Heart right ventricle (tissue), 16 donors: Measurements from ENCODE around the gene RXRA. TPM values are rescaled to one million over a fixed set of nuclear protein-coding genes. Genes with fewer than 3 reads are reported as not detected.
"Not testable (repeated sequence)": the region's sequence is repeated elsewhere in the genome, so short reads cannot be mapped to it uniquely, and the experiment has no call there.

ENCODE experiments used
- ATAC-seq, 8 donors: fragments of 200-7000 bp; cut with Tn5 transposase; one replicate each; pipeline ENCODE4 v1.9.1; 2020; ENCODE audit warnings: mild to moderate bottlenecking in 8 of 8, moderate library complexity in 8 of 8, moderate number of reproducible peaks in 1 of 8
- DNase-seq, 2 donors: peaks; one replicate each; pipeline ENCODE4 v3.0.0-alpha.2; 2020
- H3K27ac ChIP-seq, 10 donors: fragments of 200-600 bp; sonication (generic) in 2 of 10; one replicate each; pipeline versions ENCODE4 v1.5.0 to v1.8.0; 2020 to 2022; ENCODE audit warnings: mild to moderate bottlenecking in 3 of 10
- H3K27me3 ChIP-seq, 7 donors: fragments of 200-600 bp; one replicate each; pipeline ENCODE4 v1.8.0; 2021 to 2022; ENCODE audit warnings: mild to moderate bottlenecking in 2 of 7
- H3K36me3 ChIP-seq, 9 donors: fragments of 200-600 bp; sonication (generic) in 1 of 9; one replicate each; pipeline versions ENCODE4 v1.5.0 to v1.8.0; 2020 to 2022; ENCODE audit warnings: mild to moderate bottlenecking in 2 of 9
- H3K4me1 ChIP-seq, 9 donors: fragments of 200-600 bp; sonication (generic) in 1 of 9; one replicate each; pipeline versions ENCODE4 v1.5.0 to v1.8.0; 2020 to 2022; ENCODE audit warnings: mild to moderate bottlenecking in 4 of 9
- H3K4me3 ChIP-seq, 10 donors: fragments of 200-600 bp; sonication (generic) in 2 of 10; one replicate each; pipeline versions ENCODE4 v1.5.0 to v1.8.0; 2020 to 2022; ENCODE audit warnings: mild to moderate bottlenecking in 7 of 10, moderate library complexity in 2 of 10
- H3K9me3 ChIP-seq, 11 donors: fragments of 200-600 bp in 10 of 11; sonication (generic) in 2 of 11; one replicate each; pipeline versions ENCODE4 v1.5.0 to v1.8.0; 2013 to 2022; ENCODE audit warnings: mild to moderate bottlenecking in 2 of 11, control low read depth in 1 of 11, moderate library complexity in 1 of 11
- WGBS, 2 donors: extraction: QIAGEN DNeasy Blood & Tissue Kit; methylation state at CpG; one replicate each; pipeline ENCODE4 v1.1.7; 2013; ENCODE audit warnings: inconsistent platforms in 1 of 2; 5-methylcytosine and 5-hydroxymethylcytosine counted together
- intact Hi-C, 10 donors: fragments of 100-400 bp; cut with DNase I; formaldehyde crosslinking; loops; one replicate each; pipeline versions ENCODE4 v1.11.1 to v1.14.2; 2022
- polyA plus RNA-seq, 2 donors: library from polyadenylated mRNA; stranded (reverse); fragments of 200-250 nt; gene quantifications; one replicate each; pipeline ENCODE4 v1.2.3, GENCODE V29; 2013
- total RNA-seq, 10 donors: library from RNA; stranded (reverse); fragmentation: NEBNext Ultra II Directional in 3 of 10; extraction: Animal tissue kit (Norgen Biotek cat#: 25700) in 3 of 10; gene quantifications; one replicate each; pipeline versions ENCODE4 v1.2.1 to v1.2.4, GENCODE V29; 2021 to 2023
- TF ChIP-seq, protein P1 (sequence below), 9 donors: fragments of 200-600 bp; sonication (generic) in 2 of 9; IDR thresholded peaks; one replicate each; pipeline versions ENCODE4 v1.5.0 to v1.8.0; 2021 to 2022; ENCODE audit warnings: antibody characterized with exemption in 9 of 9, mild to moderate bottlenecking in 5 of 9, moderate library complexity in 1 of 9
- donor health status: Arrhythmogenic right ventricular cardiomyopathy.
- donor health status: ischemic (EF 13 %, LVEDD 7.1; RV severe dilation, severe dysfunction).
- donor health status: healthy with polysubstance abuse.
- donor health status: DM: no; HTN: yes; CAD: no.
- donor health status: DM: no; HTN: no; CAD: no.
- donor health status: ischemic (EF 25% LVEDD 6.9; RV normal size, moderate dysfunction).
- donor health status: ischemic (EF 25% LVEDD 5.7; RV mildly dilated, moderate dysfunction).
- donor health status: healthy.
- donor health status: DM: yes; HTN: yes; CAD: no.
- donor health status: Ischemic cardiomyopathy.
- donor health status: ischemic (EF 35%, LVEDD 5.7; RV mildly dilated, moderate dysfunction).
- donor health status: nonischemic (EF 11% LVEDD 7.7; RV severe dilation, severe dysfunction).
- donor health status: DM: yes; HTN: yes; CAD: no.
- donor health status: PGD.
- donor health status: ischemic (EF 29% LVEDD 5.4; RV normal size, mild dysfunction).
- donor health status: nonischemic (EF 23%, LVEDD 6.1; RV moderate dilation, normal function).

The RXRA gene
- total and polyA plus RNA-seq, 12 donors = 22.6 to 92.3 (median 42.0) TPM

- H3K4me3 ChIP-seq = no peak overlapping the region
- DNase-seq (no peak), ATAC-seq (no peak)
- 76 to 80% methylated on average over 11 of the region's 11 CpGs for WGBS, 2 donors
- no peaks in the 10 kb centered on the region for H3K36me3 ChIP-seq
- H3K27me3 ChIP-seq = no peaks in the 10 kb centered on the region
- peaks cover 0 to 4% (median 0%) of the 10 kb centered on the region in 9 donors for H3K4me1 ChIP-seq
- TF ChIP-seq, protein P1, sequence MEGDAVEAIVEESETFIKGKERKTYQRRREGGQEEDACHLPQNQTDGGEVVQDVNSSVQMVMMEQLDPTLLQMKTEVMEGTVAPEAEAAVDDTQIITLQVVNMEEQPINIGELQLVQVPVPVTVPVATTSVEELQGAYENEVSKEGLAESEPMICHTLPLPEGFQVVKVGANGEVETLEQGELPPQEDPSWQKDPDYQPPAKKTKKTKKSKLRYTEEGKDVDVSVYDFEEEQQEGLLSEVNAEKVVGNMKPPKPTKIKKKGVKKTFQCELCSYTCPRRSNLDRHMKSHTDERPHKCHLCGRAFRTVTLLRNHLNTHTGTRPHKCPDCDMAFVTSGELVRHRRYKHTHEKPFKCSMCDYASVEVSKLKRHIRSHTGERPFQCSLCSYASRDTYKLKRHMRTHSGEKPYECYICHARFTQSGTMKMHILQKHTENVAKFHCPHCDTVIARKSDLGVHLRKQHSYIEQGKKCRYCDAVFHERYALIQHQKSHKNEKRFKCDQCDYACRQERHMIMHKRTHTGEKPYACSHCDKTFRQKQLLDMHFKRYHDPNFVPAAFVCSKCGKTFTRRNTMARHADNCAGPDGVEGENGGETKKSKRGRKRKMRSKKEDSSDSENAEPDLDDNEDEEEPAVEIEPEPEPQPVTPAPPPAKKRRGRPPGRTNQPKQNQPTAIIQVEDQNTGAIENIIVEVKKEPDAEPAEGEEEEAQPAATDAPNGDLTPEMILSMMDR (IDR thresholded peaks at IDR 0.05) = no peak
- no peak overlapping the region for H3K27ac ChIP-seq
- H3K9me3 ChIP-seq = no peaks in the 10 kb centered on the region
- intact Hi-C loops = no loop called here
Measured at GRCh38 chr9:134304690-134305089, 21.6 kb upstream of the RXRA start.

DNA sequence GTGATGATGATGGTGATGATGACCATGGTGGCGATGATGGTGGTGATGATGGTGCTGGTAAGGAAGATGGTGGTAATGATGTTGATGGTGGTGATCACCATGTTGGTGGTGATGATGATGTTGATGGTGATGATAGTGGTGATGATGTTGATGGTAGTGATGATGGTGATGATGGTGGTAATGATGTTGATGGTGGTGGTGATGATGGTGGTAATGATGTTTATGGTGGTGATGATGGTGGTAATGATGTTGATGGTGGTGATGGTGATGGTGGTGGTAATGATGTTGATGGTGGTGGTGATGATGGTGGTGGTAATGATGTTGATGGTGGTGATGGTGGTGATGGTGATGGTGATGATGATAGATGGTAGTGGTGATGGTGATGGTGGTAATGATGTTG, 20.7 kb upstream of the RXRA start:
- TF ChIP-seq, protein P1 (IDR thresholded peaks at IDR 0.05) = no peak
- 94 to 97% methylated on average over 1 of the region's 1 CpG for WGBS, 2 donors
- ATAC-seq (no peak), DNase-seq (no peak)
- Histone ChIP-seq H3K36me3 (no peaks in the 10 kb centered on the region), H3K27ac (no peak overlapping the region), H3K4me1 (peaks cover 0 to 4% (median 0%) of the 10 kb centered on the region in 9 donors), H3K27me3 (no peaks in the 10 kb centered on the region), H3K9me3 (no peaks in the 10 kb centered on the region), H3K4me3 (no peak overlapping the region)
- intact Hi-C loops = no loop called here

DNA sequence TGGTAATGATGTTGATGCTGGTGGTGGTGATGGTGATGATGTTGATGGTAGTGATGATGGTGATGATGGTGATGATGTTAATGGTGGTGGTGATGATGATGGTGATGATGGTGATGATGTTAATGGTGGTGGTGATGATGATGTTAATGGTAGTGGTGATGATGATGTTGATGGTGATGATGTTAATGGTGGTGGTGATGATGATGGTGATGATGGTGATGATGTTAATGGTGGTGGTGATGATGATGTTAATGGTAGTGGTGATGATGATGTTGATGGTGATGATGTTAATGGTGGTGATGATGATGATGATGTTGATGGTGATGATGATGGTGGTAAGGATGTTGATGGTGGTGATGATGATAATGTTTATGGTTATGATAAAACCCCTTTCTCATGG, 20.2 kb upstream of the RXRA start:
- ATAC-seq, intact Hi-C loops: not testable (repeated sequence)

DNA sequence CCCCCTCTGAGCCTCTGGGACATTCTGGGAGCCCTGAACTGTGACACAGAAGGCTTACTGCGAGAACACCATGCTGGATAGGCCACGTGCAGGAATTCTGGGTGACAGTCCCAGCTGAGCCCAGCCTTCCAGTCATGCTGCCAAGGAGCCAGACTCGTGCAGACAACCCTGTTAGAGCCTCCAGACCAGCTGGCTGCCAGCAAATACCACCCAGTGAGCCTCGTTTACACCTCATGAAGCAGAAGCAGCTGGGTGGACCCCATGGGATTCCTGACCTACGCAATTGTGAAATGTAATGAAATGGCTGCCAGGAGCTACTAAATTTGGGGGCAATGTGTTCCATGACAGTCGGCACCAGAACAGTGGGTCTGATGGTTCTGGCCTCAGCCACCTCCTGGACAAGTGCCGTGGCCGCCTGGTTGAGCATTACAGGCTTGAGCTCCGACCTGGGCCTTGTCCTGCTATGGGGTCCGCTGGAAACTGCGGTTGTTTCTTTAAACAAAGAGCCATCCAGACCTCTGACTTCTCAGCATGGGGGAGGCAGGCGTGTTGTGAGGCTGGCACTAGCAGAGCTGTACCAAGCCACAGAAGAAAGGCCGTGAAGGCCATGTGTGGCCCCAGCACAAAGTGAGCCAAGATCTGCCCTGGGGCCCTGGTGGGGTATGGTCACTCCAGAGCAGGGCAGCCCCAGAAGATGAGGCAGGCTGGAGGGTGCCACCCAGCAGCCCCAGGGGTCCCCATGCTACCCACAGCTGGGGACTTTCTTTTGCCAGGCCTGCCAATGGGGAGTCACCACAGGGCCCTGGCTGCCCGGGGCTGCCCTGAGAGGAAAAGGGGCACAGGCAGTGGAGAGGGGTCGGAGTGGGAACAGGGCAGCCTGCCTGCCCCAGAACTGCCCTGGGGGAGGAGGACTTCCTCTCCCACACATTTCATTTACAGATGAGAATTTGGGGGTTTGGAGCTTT, 19.3 kb upstream of the RXRA start:
- H3K27ac ChIP-seq = no peak overlapping the region
- H3K4me3 ChIP-seq = no peak overlapping the region
- DNase-seq (peak in 1 of 2 donors; percentile 8), ATAC-seq (peak in 5 of 8 donors; percentile 27 to 59 (median 43))
- 84 to 86% methylated on average over 15 of the region's 15 CpGs for WGBS, 2 donors
- H3K4me1 ChIP-seq = no peaks in the 10 kb centered on the region
- H3K36me3 ChIP-seq = no peaks in the 10 kb centered on the region
- H3K27me3 ChIP-seq = no peaks in the 10 kb centered on the region
- H3K9me3 ChIP-seq = peaks cover 0 to 11% (median 0%) of the 10 kb centered on the region in 11 donors
- TF ChIP-seq, protein P1 (IDR thresholded peaks at IDR 0.05) = no peak
- intact Hi-C loops = no loop called here

More for the DNA sequence above, 20.2 kb upstream of the RXRA start:
- not testable (repeated sequence) for H3K4me3 ChIP-seq, H3K4me1 ChIP-seq, H3K9me3 ChIP-seq, DNase-seq, H3K36me3 ChIP-seq, H3K27me3 ChIP-seq, H3K27ac ChIP-seq
